ENCODE measurements around the gene ROBO2. TPM values are rescaled to one million over a fixed set of nuclear protein-coding genes. Genes with fewer than 3 reads are reported as not detected.

ROBO2 gene
- total and polyA plus RNA-seq, 10 donors, result 0.41 to 14.8 (median 5.2) TPM

GRCh38 chr3:77267589-77267988 lies 227.7 kb downstream of the ROBO2 start:
- 90 to 95% (median 92%) methylated on average over 3 of the region's 3 CpGs for whole genome bisulfite sequencing, 5 donors
- Histone ChIP-seq H3K9me3 (no peaks in the 10 kb centered on the region), H3K36me3 (no peaks in the 10 kb centered on the region), H3K27me3 (replicated peaks in 1 of 7) (no peaks in the 10 kb centered on the region), H3K4me3 (no peak overlapping the region), H3K27ac (no peak overlapping the region), H3K4me1 (no peaks in the 10 kb centered on the region)
- DNase-seq, result no peak
- TF ChIP-seq POLR2AphosphoS5 (IDR thresholded peaks at IDR 0.05) (no peak), POLR2A (IDR thresholded peaks at IDR 0.05) (no peak)
- intact Hi-C loops (cut with DNase I; ENCODE audit: low total_unique reads), result no loop called here

- no peak overlapping the region for H3K27ac ChIP-seq
- intact Hi-C loops (cut with DNase I; ENCODE audit: low total_unique reads), result no loop called here
- TF ChIP-seq POLR2A (IDR thresholded peaks at IDR 0.05), result no peak
- TF ChIP-seq CTCF (IDR thresholded peaks at IDR 0.05 in 8 of 11, conservative IDR thresholded peaks at IDR 0.05 in 3 of 11), result no peak
- no peak for TF ChIP-seq POLR2AphosphoS5 (IDR thresholded peaks at IDR 0.05)
- no peak for DNase-seq
- H3K36me3 ChIP-seq, result no peaks in the 10 kb centered on the region
- WGBS, 5 donors, result 45 to 93% (median 89%) methylated on average over 1 of the region's 1 CpG
- H3K4me3 ChIP-seq, result no peak overlapping the region
- no peaks in the 10 kb centered on the region for H3K27me3 ChIP-seq (replicated peaks in 1 of 7)
- no peaks in the 10 kb centered on the region for H3K9me3 ChIP-seq
- no peaks in the 10 kb centered on the region for H3K4me1 ChIP-seq
These were observed 231.4 kb downstream of the ROBO2 start for GRCh38 chr3:77271306-77271705.

- intact Hi-C loops (cut with DNase I; ENCODE audit: low total_unique reads), result no loop called here
- Histone ChIP-seq H3K9me3 (peaks cover 0 to 2% (median 0%) of the 10 kb centered on the region in 8 donors), H3K27ac (no peak overlapping the region), H3K27me3 (replicated peaks in 1 of 7) (no peaks in the 10 kb centered on the region), H3K4me3 (no peak overlapping the region), H3K4me1 (no peaks in the 10 kb centered on the region), H3K36me3 (no peaks in the 10 kb centered on the region)
- TF ChIP-seq POLR2AphosphoS5 (IDR thresholded peaks at IDR 0.05) (no peak), CTCF (IDR thresholded peaks at IDR 0.05 in 8 of 11, conservative IDR thresholded peaks at IDR 0.05 in 3 of 11) (no peak), POLR2A (IDR thresholded peaks at IDR 0.05) (no peak)
- DNase-seq, result no peak
- 86 to 88% (median 87%) methylated on average over 6 of the region's 6 CpGs for WGBS, 5 donors
These were observed 231.8 kb downstream of the ROBO2 start for GRCh38 chr3:77271711-77272110.

- H3K4me1 ChIP-seq, result no peaks in the 10 kb centered on the region
- DNase-seq, result no peak
- no peak overlapping the region for H3K27ac ChIP-seq
- TF ChIP-seq POLR2AphosphoS5 (IDR thresholded peaks at IDR 0.05) (no peak), CTCF (IDR thresholded peaks at IDR 0.05 in 8 of 11, conservative IDR thresholded peaks at IDR 0.05 in 3 of 11) (no peak), POLR2A (IDR thresholded peaks at IDR 0.05) (no peak)
- no peaks in the 10 kb centered on the region for H3K27me3 ChIP-seq (replicated peaks in 1 of 7)
- intact Hi-C loops (cut with DNase I; ENCODE audit: low total_unique reads), result no loop called here
- WGBS, 5 donors, result 89 to 96% (median 92%) methylated on average over 2 of the region's 2 CpGs
- H3K4me3 ChIP-seq, result no peak overlapping the region
- no peaks in the 10 kb centered on the region for H3K36me3 ChIP-seq
- peaks cover 0 to 3% (median 0%) of the 10 kb centered on the region in 8 donors for H3K9me3 ChIP-seq
These were observed 239.4 kb downstream of the ROBO2 start for GRCh38 chr3:77279276-77279675.

GRCh38 chr3:77281721-77282120 lies 241.8 kb downstream of the ROBO2 start:
- no peaks in the 10 kb centered on the region for H3K4me1 ChIP-seq
- 62 to 84% (median 76%) methylated on average over 8 of the region's 8 CpGs for WGBS, 5 donors
- no peaks in the 10 kb centered on the region for H3K27me3 ChIP-seq (replicated peaks in 1 of 7)
- no peak overlapping the region for H3K27ac ChIP-seq
- intact Hi-C loops (cut with DNase I; ENCODE audit: low total_unique reads), result no loop called here
- no peaks in the 10 kb centered on the region for H3K36me3 ChIP-seq
- DNase-seq, result peak; percentile 45
- TF ChIP-seq CTCF (IDR thresholded peaks at IDR 0.05 in 8 of 11, conservative IDR thresholded peaks at IDR 0.05 in 3 of 11) (no peak), POLR2AphosphoS5 (IDR thresholded peaks at IDR 0.05) (no peak), POLR2A (IDR thresholded peaks at IDR 0.05) (no peak)
- peaks cover 0 to under 1% (median 0%) of the 10 kb centered on the region in 8 donors for H3K9me3 ChIP-seq
- H3K4me3 ChIP-seq, result no peak overlapping the region
